Lower leg skin (tissue), 3 donors: Measurements from ENCODE around the gene SPAG9.

Experiments
- CTCF ChIP-seq, 3 donors: fragments of 450-650 bp; IDR thresholded peaks; one replicate each; pipeline ENCODE4 v1.5.1; 2016; ENCODE audit warnings: antibody characterized with exemption in 3 of 3, mild to moderate bottlenecking in 3 of 3, moderate library complexity in 2 of 3
- POLR2A ChIP-seq, 2 donors: fragments of 450-650 bp; IDR thresholded peaks; one replicate each; pipeline ENCODE4 v1.6.1; 2016 to 2017; ENCODE audit warnings: antibody characterized with exemption in 2 of 2, mild to moderate bottlenecking in 1 of 2, moderate library complexity in 1 of 2

- TF ChIP-seq CTCF (IDR thresholded peaks at IDR 0.05) (no peak), POLR2A (IDR thresholded peaks at IDR 0.05) (no peak)
These were observed 157.5 kb downstream of the SPAG9 start for GRCh38 chr17:50963139-50963538.
